Stimulated activated CD8-positive, alpha-beta memory T cell treated with anti-CD3 and anti-CD28 coated beads, Interleukin-4, amount 100 ng/mL, for 1 hour (primary cell): ENCODE results near the gene HCK.

ENCODE experiments used
- DNase-seq, 2 donors: peaks; one replicate each; pipeline ENCODE4 v3.0.0-alpha.2; 2020; ENCODE audit warnings: low read depth in 2 of 2, low spot score in 1 of 2

Gene HCK

DNA sequence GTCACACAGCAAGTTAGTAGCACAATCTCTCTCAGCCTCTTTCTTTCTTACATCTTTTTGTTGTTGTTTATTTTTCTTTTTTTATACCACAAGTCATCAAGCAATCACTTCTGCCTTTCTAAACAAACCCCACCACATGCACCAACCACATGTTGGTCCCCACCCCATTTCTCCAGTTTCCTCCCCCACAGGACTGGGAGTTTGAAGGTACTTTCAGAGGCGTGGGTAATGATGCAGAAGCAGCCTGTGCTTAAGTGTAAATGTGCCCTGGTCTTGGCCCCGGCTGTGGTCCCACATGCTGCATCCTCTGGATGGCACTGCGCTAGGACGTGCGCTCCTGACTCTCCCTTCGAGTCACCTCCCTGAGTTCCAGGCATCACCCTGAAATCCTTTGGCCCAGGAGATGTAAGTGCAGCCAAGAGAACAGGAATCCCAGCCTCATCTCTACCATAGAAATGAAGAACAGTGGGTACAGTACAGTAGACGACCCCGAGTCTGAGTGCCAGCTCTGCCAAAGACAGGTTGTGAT lies 5.7 kb downstream of the HCK start:
- DNase-seq, result no peak

DNA sequence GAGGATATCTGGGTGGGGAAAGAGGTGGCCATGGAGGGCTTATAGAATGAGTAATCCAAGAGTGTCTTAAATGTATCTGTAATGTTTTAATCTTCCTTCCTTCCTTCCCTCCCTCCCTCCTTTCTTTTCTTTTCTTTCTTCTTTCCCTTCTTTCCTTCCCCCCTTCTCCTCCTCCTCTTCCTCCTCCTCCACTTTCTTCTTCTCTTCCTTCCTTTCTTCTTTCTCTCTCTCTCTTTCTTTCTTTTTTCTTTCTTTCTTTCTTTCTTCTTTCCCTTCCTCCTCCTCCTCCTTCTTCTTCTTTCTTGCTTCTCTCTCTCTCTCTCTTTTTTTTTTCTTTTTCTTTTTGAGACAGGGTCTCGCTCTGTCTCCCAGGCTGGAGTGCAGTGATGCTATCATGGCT lies 7.1 kb downstream of the HCK start:
- DNase-seq, result no peak

DNA sequence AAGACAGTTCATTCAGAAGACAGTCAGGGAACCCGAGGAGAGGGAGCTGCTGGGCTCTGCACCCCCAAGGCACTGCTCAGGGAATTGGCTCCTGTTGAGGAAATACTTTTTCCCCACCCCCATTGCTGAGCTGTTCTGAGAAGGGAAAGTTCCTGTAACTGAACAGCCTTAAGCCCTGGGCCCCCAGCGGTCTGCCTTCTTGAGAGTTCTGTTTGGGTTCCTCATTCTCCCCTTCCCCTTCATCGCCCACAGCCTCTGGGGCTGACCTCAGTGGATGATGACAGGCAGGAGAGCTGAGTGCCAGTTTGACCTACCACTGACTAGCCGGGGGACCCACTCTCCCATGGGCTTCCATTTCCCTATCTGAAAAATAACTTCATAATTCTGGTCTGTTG lies 10.7 kb downstream of the HCK start:
- DNase-seq, result no peak

DNA sequence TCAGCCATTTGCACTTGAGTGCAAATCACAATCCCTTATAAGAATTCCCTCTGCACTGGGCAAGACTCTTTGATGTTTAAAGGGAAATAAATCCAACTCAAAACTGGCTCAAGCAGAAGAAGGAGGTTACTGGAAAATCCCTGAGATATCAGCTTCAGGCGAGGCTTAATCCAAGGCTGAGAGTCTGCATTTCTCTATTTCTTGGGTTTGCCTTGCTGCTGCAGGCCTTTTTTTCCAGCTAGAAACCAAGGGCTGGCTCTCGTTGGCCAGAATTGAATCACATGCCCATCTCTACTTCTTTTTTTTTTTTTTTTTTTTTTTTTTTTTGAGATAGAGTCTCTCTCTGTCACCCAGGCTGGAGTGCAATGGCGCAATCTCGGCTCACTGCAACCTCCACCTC lies 11.7 kb downstream of the HCK start:
- no peak for DNase-seq

- no peak for DNase-seq
Observed at GRCh38 chr20:32064667-32065066, 12.6 kb downstream of the HCK start.

GRCh38 chr20:32067234-32067821 lies 15.3 kb downstream of the HCK start:
- DNase-seq, result no peak

- no peak for DNase-seq
Observed at GRCh38 chr20:32068174-32068573, 16.1 kb downstream of the HCK start.

GRCh38 chr20:32069711-32070110 lies 17.7 kb downstream of the HCK start:
- no peak for DNase-seq

- no peak for DNase-seq
Observed at GRCh38 chr20:32070282-32070681, 18.2 kb downstream of the HCK start.

DNA sequence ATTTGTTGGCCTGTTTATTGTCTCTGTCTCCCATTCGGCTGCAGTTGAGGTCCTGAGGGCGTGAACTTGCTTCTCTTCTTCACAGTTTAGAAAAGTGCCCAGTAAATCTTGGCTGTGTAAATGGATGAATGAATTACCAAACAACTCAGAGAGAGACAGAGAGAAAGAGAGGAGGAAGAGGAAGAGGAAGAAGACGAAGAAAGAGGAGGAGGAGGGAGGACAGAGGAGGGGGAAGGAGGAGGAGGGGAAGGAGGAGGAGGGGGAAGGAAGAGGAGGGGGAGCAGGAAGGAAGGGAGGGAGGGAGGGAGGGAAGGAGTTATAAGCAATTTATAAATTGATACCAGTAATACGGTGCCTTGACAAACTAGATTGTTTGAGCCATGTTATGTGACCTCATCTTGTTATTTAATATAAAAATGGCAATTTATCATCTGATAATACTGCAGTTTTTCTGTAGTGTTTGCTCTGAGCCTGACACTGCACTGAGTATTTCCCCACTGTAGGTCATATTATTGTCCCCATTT lies 18.7 kb downstream of the HCK start:
- no peak for DNase-seq

DNA sequence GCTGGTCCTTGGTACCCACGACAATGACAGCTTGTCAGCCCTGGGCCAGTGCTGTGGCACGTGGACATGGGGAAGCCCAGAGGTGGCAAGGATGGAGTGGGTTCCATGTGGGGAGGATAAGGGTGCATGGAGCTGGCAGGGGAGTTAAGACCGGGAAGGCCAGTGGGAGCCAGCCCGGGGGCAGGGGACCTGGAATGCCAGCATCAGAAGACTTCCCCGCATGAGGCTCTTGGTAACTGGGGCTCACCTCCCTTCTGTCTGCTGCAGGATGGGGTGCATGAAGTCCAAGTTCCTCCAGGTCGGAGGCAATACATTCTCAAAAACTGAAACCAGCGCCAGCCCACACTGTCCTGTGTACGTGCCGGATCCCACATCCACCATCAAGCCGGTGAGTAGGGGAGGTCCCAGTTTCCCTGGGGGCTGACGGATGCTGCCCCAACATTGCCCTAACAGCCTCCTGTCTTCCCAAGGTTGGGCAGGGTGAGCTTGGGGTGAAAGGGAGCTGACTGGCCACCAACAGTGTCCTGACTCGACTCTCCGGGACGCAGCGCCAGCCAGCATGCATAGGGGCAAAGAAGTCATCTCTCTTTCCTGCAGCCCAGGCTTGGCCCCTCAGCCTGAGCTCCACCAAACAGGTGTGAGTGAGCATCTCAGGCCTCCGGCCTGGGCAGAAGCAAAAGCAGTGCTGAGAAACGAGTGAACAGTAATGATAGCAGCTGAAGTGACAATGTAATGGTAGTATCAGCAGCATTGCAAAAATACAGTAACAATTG lies 19.5 kb downstream of the HCK start:
- DNase-seq, result no peak

DNA sequence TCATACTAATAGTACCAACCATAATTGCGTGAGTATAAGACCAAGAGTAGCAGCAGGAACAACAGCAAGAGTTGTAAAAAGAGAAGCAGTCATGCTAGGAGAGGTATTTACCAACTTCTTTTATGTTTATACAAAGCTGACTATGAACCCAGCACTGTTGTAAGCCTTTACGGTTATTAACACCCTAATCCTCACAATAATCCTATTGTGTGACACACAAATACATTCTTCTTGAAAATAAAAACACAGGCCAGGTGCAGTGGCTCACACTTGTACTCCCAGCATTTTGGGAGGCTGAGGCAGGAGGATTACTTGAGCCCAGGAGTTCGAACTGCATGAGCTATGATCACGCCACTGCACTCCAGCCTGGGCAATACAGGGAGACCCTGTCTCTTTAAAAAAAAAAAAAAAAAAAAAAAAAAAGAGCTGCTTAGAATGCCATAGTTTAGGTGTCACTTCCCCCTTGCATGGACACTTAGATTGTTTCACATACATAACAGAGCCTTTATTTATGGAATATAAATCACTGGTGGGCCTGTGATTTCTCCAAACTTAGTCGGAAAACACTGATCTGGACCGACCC lies 20.2 kb downstream of the HCK start:
- DNase-seq, result no peak

- no peak for DNase-seq
Observed at GRCh38 chr20:32075534-32075933, 23.5 kb downstream of the HCK start.

DNA sequence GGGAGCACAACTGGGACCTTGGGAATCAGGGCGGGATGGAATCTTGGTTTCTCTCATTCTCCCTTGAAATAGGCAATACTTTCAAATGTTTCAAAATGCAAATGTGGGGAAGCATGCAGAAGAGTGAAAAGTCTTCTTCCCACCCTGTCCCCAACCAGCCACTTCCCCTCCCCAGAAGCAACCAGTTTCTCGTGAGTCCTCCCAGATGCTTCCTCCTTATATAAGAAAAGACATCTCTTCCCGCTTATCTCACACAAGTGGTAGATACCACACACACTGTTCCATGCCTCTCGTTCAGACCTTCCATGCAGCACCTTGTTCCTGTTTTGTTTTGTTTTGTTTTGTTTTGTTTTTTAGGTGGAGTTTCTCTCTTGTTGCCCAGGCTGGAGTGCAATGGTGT lies 25.1 kb downstream of the HCK start:
- DNase-seq, result no peak

DNA sequence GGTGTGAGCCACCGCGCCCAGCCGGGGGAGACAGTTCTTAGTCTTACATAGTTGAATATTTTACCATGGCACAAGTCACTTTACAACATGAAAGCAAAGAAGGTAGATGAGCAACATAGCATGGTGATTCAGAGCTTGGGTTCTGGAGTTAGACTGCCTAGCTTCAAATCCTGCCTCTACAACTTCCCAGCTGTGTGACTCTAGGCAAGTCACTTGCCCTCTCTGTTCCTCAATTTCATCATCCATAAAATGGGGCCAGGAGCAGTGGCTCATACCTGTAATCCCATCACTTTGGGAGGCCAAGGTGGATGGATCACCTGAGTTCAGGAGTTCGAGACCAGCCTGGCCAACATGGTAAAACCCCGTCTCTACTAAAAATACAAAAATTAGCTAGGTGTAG lies 26.3 kb downstream of the HCK start:
- DNase-seq, result no peak

- DNase-seq, result no peak
Observed at GRCh38 chr20:32078791-32079190, 26.7 kb downstream of the HCK start.

- DNase-seq, result no peak
Observed at GRCh38 chr20:32079655-32080109, 27.6 kb downstream of the HCK start.

DNA sequence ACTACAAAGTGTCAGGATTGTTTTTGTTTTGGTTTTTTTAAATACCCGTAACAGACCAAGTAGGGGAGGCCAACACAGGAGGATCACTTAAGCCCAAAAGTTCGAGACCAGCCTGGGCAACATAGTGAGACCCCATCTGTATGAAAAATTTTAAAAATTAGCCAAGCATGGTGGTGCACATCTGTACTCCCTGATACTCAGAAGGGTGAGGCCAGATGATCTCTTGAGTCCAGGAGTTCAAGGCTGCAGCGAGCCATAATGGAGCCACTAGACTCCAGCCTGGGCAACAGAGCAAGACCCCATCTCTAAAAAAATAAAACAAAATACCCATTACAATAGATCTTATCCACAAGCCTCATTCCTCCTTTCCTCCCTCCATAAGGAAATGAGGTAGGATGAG lies 28.7 kb downstream of the HCK start:
- no peak for DNase-seq

- no peak for DNase-seq
Observed at GRCh38 chr20:32083469-32083868, 31.4 kb downstream of the HCK start.

DNA sequence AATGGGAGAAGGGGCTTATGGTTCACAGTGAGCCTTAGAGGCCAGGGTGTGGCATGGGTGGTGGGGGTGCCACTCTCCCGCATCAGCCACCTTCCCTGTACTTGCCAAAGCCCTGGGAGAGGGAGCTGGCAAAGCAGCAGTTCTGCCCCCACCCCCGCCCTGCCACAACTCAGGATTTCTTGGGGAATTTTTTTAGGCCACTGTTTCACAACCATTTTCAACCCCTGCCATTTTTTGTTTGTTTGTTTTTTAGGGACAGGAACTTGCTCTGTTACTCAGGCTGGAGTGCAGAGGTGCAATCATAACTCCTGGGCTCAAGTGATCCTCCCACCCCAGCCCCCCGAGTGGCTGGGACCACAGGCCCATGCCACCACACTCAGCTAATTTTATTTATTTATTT lies 35.0 kb downstream of the HCK start:
- no peak for DNase-seq

DNA sequence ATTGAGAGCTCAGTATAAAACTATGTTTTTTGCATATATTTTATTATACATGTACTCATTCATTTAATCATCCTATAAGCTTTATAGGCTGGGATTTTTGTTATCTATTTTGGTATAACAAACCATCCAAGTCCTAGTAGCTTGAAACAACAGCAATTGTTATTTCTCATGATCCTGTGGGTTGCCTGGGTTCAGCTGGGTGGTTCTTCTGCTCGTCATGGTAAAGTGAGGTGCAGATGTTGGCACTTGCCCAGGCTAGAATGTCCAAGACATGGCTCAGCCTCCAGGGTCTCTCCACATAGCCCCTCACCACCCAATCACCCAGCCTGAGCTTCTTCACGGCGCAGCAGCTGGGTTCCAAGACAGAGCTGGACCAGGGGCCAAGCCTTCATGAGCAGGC lies 36.7 kb downstream of the HCK start:
- DNase-seq, result no peak
